Left lung (tissue), 10 donors: Measurements from ENCODE around the gene ACAA1. TPM values are rescaled to one million over a fixed set of nuclear protein-coding genes. Genes with fewer than 3 reads are reported as not detected.
A peak's percentile ranks its signal among the peaks of the same experiment; 100 is the strongest.

ENCODE experiments used
- ATAC-seq: fragments of 200-7000 bp; cut with Tn5 transposase; one replicate; pipeline ENCODE4 v1.9.1; 2020; ENCODE audit warnings: moderate library complexity
- DNase-seq, 4 donors: peaks; one replicate each; pipeline ENCODE4 v3.0.0-alpha.2; 2013 to 2020
- H3K27ac ChIP-seq, 2 donors: fragments of 200-600 bp; sonication (generic) in 1 of 2; one replicate each; pipeline versions ENCODE4 v1.5.0 to v1.8.0; 2020 to 2021
- H3K27me3 ChIP-seq, 2 donors: fragments of 200-600 bp; sonication (generic) in 1 of 2; one replicate each; pipeline versions ENCODE4 v1.5.0 to v1.8.0; 2020 to 2021
- H3K36me3 ChIP-seq, 2 donors: fragments of 200-600 bp; sonication (generic) in 1 of 2; one replicate each; pipeline versions ENCODE4 v1.5.0 to v1.8.0; 2020 to 2021
- H3K4me1 ChIP-seq, 2 donors: fragments of 200-600 bp; one replicate each; pipeline ENCODE4 v1.8.0; 2021
- H3K4me3 ChIP-seq, 2 donors: fragments of 200-600 bp; sonication (generic) in 1 of 2; one replicate each; pipeline versions ENCODE4 v1.5.0 to v1.8.0; 2020 to 2021; ENCODE audit warnings: mild to moderate bottlenecking in 1 of 2
- H3K9me3 ChIP-seq, 2 donors: fragments of 200-600 bp; sonication (generic) in 1 of 2; one replicate each; pipeline versions ENCODE4 v1.5.0 to v1.8.0; 2020 to 2021
- CTCF ChIP-seq, 2 donors: fragments of 200-600 bp; sonication (generic) in 1 of 2; IDR thresholded peaks; one replicate each; pipeline versions ENCODE4 v1.5.0 to v1.8.0; 2021; ENCODE audit warnings: antibody characterized with exemption in 2 of 2
- intact Hi-C, 2 donors: fragments of 100-400 bp; cut with DNase I; formaldehyde crosslinking; loops; one replicate each; pipeline versions ENCODE4 v1.11.2 to v1.14.2; 2022
- polyA plus RNA-seq, 6 donors: library from polyadenylated mRNA; unstranded; fragments of 120-200 nt; gene quantifications; one replicate each; pipeline ENCODE4 v1.2.1, GENCODE V29; 2013; ENCODE audit not compliant: insufficient read length in 6 of 6
- total RNA-seq, 2 donors: library from RNA; stranded (reverse); fragmentation: NEBNext Ultra II Directional; extraction: Animal tissue kit (Norgen Biotek cat#: 25700); gene quantifications; one replicate each; pipeline ENCODE4 v1.2.1, GENCODE V29; 2021
- donor health status: DM: no; HTN: yes; CAD: no.
- donor health status: DM: no; HTN: no; CAD: no.

The ACAA1 gene
- total and polyA plus RNA-seq, 8 donors, result 54.3 to 106 (median 60.2) TPM

GRCh38 chr3:38114052-38114874 lies 22.7 kb downstream of the ACAA1 start:
- peaks cover 0 to 5% of the 10 kb centered on the region in 2 donors for H3K36me3 ChIP-seq
- DNase-seq (peak in 1 of 4 donors; percentile 31), ATAC-seq (no peak)
- peaks cover 0 to 15% of the 10 kb centered on the region in 2 donors for H3K4me1 ChIP-seq
- H3K4me3 ChIP-seq, result no peak overlapping the region
- H3K9me3 ChIP-seq, result no peaks in the 10 kb centered on the region
- H3K27me3 ChIP-seq, result no peaks in the 10 kb centered on the region
- no peak for TF ChIP-seq CTCF (IDR thresholded peaks at IDR 0.05)
- H3K27ac ChIP-seq, result no peak overlapping the region
- intact Hi-C loops, result no loop called here

DNA sequence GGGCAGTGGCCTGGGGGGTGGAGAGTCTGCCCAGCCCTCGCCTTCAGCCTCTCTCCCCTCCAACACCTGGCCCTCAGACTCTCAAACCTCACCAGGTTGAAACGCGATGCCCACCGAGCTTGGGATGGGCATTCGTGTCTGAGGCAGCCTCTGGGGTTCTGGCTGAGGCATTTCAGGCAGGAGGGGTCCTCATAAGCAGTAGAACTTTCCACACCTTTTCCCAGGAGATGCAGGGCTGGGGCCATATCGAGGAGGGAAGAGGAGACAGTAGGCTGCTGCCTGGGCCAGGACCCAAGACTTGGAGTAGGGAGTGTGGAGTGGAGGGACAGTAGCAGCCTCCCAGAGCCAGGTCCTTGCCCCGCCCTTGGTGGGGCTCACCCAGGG lies 24.6 kb downstream of the ACAA1 start:
- DNase-seq, result no peak
- Histone ChIP-seq H3K9me3 (no peaks in the 10 kb centered on the region), H3K36me3 (no peaks in the 10 kb centered on the region), H3K27ac (no peak overlapping the region), H3K4me1 (peaks cover 0 to 25% of the 10 kb centered on the region in 2 donors), H3K4me3 (no peak overlapping the region), H3K27me3 (no peaks in the 10 kb centered on the region)
- intact Hi-C loops, result no loop called here
- no peak for TF ChIP-seq CTCF (IDR thresholded peaks at IDR 0.05)
- no peak for ATAC-seq

- peaks cover 0 to 28% of the 10 kb centered on the region in 2 donors for H3K4me1 ChIP-seq
- DNase-seq (no peak), ATAC-seq (no peak)
- H3K4me3 ChIP-seq, result no peak overlapping the region
- no peaks in the 10 kb centered on the region for H3K9me3 ChIP-seq
- TF ChIP-seq CTCF (IDR thresholded peaks at IDR 0.05), result no peak
- H3K36me3 ChIP-seq, result no peaks in the 10 kb centered on the region
- H3K27ac ChIP-seq, result no peak overlapping the region
- intact Hi-C loops, result no loop called here
- no peaks in the 10 kb centered on the region for H3K27me3 ChIP-seq
These were observed 25.1 kb downstream of the ACAA1 start for GRCh38 chr3:38111696-38112377.

DNA sequence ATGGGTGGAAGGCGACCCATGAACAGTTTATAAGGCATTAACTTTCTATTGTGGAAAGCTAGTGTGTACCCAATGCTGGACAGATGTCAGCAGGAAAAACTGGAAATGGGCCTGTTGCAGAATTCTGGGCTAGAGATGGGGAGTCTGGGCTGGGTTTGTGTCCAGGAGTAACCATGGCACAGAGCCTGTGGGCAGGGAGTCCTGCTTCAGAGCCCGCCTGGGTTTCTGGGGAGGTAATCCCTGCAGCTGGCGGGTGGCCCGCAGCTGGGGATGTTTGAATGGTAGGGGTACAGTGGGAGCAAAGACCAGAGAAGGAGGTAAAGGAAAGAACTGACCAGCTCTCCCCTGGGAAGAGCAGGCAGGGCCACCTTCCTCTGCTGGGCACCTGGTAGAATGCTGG lies 25.7 kb downstream of the ACAA1 start:
- TF ChIP-seq CTCF (IDR thresholded peaks at IDR 0.05), result no peak
- no peak overlapping the region for H3K27ac ChIP-seq
- no peak for DNase-seq
- no peaks in the 10 kb centered on the region for H3K9me3 ChIP-seq
- no peak for ATAC-seq
- no peaks in the 10 kb centered on the region for H3K27me3 ChIP-seq
- H3K4me1 ChIP-seq, result peaks cover 0 to 28% of the 10 kb centered on the region in 2 donors
- intact Hi-C loops, result no loop called here
- H3K36me3 ChIP-seq, result no peaks in the 10 kb centered on the region
- no peak overlapping the region for H3K4me3 ChIP-seq

DNA sequence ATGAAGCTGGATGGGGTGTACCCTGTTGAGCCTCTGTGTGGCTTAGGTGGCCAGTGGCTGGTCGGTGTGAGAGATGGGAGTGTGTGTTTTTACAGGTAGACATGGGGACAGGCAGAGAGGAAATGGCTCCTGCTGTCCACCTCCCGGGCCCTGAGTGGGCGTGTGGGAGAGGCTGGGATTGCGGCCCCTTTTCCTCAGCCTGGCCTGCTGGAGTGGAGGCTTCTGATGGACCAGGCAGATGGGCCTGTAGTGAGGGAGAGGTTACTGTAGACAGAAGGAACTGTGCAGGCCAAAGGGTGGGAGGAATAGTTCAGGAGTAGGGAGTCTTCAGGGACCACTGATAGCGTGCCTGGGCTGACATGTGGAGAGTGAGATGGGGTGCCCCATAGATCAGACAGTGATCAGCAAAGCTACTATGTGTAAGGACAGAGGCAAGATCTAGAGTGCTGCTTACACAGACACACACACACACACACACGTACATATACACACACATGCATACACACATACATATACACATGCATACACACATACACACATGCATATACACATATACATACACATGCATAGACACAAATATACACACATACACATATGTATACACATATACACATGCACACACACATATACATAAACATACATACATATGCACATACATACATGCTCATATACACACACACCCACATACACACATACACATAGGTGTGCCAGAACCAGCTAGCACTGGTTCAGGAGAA lies 26.4 kb downstream of the ACAA1 start:
- DNase-seq (no peak), ATAC-seq (no peak)
- Histone ChIP-seq H3K27ac (no peak overlapping the region), H3K36me3 (no peaks in the 10 kb centered on the region), H3K4me3 (no peak overlapping the region), H3K27me3 (no peaks in the 10 kb centered on the region), H3K9me3 (peaks cover 0 to 1% of the 10 kb centered on the region in 2 donors), H3K4me1 (peaks cover 0 to 28% of the 10 kb centered on the region in 2 donors)
- no peak for TF ChIP-seq CTCF (IDR thresholded peaks at IDR 0.05)
- intact Hi-C loops, result no loop called here
